Measurements from ENCODE around the gene UBE2O.

Gene UBE2O

DNA sequence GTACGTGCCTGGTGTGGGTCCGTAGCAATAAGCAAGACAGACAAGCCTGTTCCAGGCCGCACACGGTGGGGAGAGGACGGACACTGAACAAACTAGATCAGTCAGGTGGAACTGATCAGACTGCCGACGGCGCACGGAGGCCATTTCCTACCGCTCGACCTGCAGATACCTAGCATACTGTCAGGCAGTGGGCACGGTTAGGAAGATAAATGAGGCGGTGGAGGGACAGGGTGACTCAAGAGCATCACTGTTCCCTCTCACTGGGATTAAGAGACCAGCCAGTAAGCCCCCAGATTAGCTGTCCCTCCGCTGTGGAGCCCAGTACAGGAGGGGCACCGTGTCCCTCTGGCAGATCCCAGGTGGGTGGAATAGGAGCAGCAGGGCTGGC lies 19.3 kb upstream of the UBE2O start:
- TF ChIP-seq TOX (CRISPR knock-in tag; IDR thresholded peaks at IDR 0.05; ENCODE audit: borderline replicate concordance) (no peak), ZNF8 (CRISPR knock-in tag; IDR thresholded peaks at IDR 0.05) (no peak), OSR1 (CRISPR knock-in tag; IDR thresholded peaks at IDR 0.05) (no peak), ARNTL (CRISPR knock-in tag; IDR thresholded peaks at IDR 0.05; ENCODE audit: borderline replicate concordance, low read depth) (no peak), ZFP3 (CRISPR knock-in tag; IDR thresholded peaks at IDR 0.05) (no peak), ZNF70 (CRISPR knock-in tag; IDR thresholded peaks at IDR 0.05) (no peak)
- TF ChIP-seq, protein P1, sequence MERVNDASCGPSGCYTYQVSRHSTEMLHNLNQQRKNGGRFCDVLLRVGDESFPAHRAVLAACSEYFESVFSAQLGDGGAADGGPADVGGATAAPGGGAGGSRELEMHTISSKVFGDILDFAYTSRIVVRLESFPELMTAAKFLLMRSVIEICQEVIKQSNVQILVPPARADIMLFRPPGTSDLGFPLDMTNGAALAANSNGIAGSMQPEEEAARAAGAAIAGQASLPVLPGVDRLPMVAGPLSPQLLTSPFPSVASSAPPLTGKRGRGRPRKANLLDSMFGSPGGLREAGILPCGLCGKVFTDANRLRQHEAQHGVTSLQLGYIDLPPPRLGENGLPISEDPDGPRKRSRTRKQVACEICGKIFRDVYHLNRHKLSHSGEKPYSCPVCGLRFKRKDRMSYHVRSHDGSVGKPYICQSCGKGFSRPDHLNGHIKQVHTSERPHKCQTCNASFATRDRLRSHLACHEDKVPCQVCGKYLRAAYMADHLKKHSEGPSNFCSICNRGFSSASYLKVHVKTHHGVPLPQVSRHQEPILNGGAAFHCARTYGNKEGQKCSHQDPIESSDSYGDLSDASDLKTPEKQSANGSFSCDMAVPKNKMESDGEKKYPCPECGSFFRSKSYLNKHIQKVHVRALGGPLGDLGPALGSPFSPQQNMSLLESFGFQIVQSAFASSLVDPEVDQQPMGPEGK (CRISPR knock-in tag; IDR thresholded peaks at IDR 0.05; ENCODE audit: borderline replicate concordance): no peak
- TF ChIP-seq, protein P2, sequence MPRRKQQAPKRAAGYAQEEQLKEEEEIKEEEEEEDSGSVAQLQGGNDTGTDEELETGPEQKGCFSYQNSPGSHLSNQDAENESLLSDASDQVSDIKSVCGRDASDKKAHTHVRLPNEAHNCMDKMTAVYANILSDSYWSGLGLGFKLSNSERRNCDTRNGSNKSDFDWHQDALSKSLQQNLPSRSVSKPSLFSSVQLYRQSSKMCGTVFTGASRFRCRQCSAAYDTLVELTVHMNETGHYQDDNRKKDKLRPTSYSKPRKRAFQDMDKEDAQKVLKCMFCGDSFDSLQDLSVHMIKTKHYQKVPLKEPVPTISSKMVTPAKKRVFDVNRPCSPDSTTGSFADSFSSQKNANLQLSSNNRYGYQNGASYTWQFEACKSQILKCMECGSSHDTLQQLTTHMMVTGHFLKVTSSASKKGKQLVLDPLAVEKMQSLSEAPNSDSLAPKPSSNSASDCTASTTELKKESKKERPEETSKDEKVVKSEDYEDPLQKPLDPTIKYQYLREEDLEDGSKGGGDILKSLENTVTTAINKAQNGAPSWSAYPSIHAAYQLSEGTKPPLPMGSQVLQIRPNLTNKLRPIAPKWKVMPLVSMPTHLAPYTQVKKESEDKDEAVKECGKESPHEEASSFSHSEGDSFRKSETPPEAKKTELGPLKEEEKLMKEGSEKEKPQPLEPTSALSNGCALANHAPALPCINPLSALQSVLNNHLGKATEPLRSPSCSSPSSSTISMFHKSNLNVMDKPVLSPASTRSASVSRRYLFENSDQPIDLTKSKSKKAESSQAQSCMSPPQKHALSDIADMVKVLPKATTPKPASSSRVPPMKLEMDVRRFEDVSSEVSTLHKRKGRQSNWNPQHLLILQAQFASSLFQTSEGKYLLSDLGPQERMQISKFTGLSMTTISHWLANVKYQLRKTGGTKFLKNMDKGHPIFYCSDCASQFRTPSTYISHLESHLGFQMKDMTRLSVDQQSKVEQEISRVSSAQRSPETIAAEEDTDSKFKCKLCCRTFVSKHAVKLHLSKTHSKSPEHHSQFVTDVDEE (CRISPR knock-in tag; IDR thresholded peaks at IDR 0.05): no peak
- TF ChIP-seq, protein P3, sequence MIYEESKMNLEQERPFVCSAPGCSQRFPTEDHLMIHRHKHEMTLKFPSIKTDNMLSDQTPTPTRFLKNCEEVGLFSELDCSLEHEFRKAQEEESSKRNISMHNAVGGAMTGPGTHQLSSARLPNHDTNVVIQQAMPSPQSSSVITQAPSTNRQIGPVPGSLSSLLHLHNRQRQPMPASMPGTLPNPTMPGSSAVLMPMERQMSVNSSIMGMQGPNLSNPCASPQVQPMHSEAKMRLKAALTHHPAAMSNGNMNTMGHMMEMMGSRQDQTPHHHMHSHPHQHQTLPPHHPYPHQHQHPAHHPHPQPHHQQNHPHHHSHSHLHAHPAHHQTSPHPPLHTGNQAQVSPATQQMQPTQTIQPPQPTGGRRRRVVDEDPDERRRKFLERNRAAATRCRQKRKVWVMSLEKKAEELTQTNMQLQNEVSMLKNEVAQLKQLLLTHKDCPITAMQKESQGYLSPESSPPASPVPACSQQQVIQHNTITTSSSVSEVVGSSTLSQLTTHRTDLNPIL (CRISPR knock-in tag; IDR thresholded peaks at IDR 0.05; ENCODE audit: low read depth): no peak
- ATAC-seq: no peak

DNA sequence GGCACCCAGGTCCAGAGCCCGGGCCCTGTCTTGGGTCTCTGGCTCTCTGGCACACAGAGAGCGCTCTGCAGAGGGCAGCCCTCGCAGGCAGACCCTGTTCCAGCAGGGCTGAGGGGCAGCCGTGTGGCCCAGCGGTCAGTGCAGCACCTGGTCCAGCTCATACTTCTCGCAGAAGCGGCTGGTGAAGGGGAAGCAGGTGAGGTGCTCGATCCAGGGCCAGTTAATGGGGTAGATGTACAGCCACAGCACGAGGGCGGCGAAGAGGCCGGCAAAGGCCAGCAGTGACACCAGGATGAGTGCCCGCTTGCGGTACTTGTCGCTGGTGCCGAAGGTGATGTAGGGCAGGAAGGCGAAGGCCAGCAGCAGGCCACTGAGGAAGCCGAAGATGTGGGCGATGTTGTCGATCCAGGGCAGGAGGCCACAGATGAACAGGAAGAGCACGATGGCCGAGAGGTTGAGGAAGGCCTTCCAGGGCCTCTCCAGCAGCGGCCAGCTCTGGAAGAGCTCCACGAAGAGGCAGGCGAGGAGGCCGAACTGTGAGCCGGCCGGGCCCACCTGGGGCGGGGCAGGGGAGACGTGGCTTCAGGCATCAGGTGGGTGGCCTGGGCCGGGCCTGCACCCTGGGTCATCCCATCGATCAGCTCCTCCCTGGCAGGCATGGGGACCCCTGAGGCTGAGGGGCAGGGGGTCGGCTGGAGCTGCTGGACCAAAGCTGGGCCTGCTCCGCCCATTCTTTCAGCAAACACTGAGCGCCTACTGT lies 18.7 kb upstream of the UBE2O start:
- ATAC-seq: no peak
- no peak for TF ChIP-seq RARB (CRISPR knock-in tag; IDR thresholded peaks at IDR 0.05)
- TF ChIP-seq TOX (CRISPR knock-in tag; IDR thresholded peaks at IDR 0.05; ENCODE audit: borderline replicate concordance): no peak
- no peak for TF ChIP-seq GLIS3 (CRISPR knock-in tag; IDR thresholded peaks at IDR 0.05)

DNA sequence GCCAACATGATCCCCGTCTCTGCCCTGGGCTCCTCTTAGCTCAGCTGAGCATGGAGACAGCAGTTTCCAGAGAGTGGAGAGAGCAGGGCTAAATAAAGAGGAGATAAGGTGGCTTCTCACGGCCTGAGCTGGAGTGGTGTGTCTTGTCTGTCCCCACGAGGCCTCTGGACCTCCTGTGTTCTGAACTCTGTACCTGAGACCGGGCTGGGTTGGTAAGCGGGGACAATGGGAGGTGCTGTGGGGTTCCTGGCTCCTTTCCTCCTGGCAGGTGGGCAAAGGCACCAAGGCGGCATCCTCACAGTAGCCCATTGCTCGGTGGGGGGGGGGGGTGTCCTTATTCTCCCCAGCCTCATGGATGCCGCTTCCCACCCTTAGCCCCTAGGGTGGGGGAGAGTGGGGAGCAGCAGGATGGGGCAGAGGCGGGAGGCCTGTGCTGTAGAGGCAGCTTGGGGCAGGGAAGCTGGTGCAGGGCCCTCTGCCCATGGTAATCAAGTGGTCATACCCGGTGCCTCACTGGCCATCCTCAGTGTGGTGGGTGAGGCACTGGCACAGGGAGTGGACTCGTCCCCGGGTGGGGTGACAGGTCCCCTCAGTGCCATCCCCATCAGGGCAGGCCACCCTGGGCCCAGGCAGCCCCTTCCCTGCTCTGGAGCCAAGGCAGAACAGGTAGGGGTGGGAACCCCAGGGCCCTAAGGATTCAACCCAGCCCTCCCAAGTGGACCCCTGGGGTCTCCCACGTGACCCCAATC lies 17.2 kb upstream of the UBE2O start:
- no peak for TF ChIP-seq ARNTL (CRISPR knock-in tag; IDR thresholded peaks at IDR 0.05; ENCODE audit: borderline replicate concordance, low read depth)
- TF ChIP-seq, protein P1 (CRISPR knock-in tag; IDR thresholded peaks at IDR 0.05; ENCODE audit: borderline replicate concordance): no peak
- TF ChIP-seq, protein P2 (CRISPR knock-in tag; IDR thresholded peaks at IDR 0.05): no peak
- no peak for TF ChIP-seq ZNF70 (CRISPR knock-in tag; IDR thresholded peaks at IDR 0.05)
- TF ChIP-seq, protein P4, sequence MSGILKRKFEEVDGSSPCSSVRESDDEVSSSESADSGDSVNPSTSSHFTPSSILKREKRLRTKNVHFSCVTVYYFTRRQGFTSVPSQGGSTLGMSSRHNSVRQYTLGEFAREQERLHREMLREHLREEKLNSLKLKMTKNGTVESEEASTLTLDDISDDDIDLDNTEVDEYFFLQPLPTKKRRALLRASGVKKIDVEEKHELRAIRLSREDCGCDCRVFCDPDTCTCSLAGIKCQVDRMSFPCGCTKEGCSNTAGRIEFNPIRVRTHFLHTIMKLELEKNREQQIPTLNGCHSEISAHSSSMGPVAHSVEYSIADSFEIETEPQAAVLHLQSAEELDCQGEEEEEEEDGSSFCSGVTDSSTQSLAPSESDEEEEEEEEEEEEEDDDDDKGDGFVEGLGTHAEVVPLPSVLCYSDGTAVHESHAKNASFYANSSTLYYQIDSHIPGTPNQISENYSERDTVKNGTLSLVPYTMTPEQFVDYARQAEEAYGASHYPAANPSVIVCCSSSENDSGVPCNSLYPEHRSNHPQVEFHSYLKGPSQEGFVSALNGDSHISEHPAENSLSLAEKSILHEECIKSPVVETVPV (CRISPR knock-in tag; IDR thresholded peaks at IDR 0.05): no peak
- no peak for TF ChIP-seq RARB (CRISPR knock-in tag; IDR thresholded peaks at IDR 0.05)
- no peak for TF ChIP-seq TCF4 (CRISPR knock-in tag; IDR thresholded peaks at IDR 0.05; ENCODE audit: borderline replicate concordance)
- TF ChIP-seq BACH2 (CRISPR knock-in tag; IDR thresholded peaks at IDR 0.05; ENCODE audit: borderline replicate concordance): no peak
- TF ChIP-seq CSDC2 (CRISPR knock-in tag; IDR thresholded peaks at IDR 0.05): no peak
- TF ChIP-seq GLIS3 (CRISPR knock-in tag; IDR thresholded peaks at IDR 0.05): no peak
- TF ChIP-seq ESRRG (CRISPR knock-in tag; IDR thresholded peaks at IDR 0.05): no peak
- no peak for TF ChIP-seq ZNF565 (CRISPR knock-in tag; conservative IDR thresholded peaks at IDR 0.05; ENCODE audit: low read depth)
- TF ChIP-seq OSR1 (CRISPR knock-in tag; IDR thresholded peaks at IDR 0.05): no peak
- no peak for TF ChIP-seq ZC3H10 (CRISPR knock-in tag; IDR thresholded peaks at IDR 0.05)
- no peak for TF ChIP-seq PPARA (CRISPR knock-in tag; IDR thresholded peaks at IDR 0.05; ENCODE audit: borderline replicate concordance)
- TF ChIP-seq, protein P3 (CRISPR knock-in tag; IDR thresholded peaks at IDR 0.05; ENCODE audit: low read depth): no peak
- no peak for TF ChIP-seq SNAI2 (CRISPR knock-in tag; IDR thresholded peaks at IDR 0.05)
- TF ChIP-seq ISL1 (CRISPR knock-in tag; IDR thresholded peaks at IDR 0.05): no peak
- TF ChIP-seq ZFP30 (CRISPR knock-in tag; IDR thresholded peaks at IDR 0.05): no peak
- no peak for ATAC-seq
